ENCODE measurements around the gene IGFBP5. TPM values are rescaled to one million over a fixed set of nuclear protein-coding genes. Genes with fewer than 3 reads are reported as not detected.

The IGFBP5 gene
- total RNA-seq, 1 experiment from 2014 or later, result 3.9 TPM

- H3K27ac ChIP-seq (ENCODE audit: low read depth, low read length), result no peak overlapping the region
- DNase-seq (ENCODE audit: low read depth, low spot score) (no peak), ATAC-seq (no peak)
- H3K4me3 ChIP-seq (replicated peaks in 1 of 2; ENCODE audit: low read depth in 1 of 2, low read length in 2 of 2), result no peak overlapping the region
- TF ChIP-seq RAD21 (IDR thresholded peaks at IDR 0.05; ENCODE audit: low read depth), result no peak
- no peak for TF ChIP-seq CEBPB (IDR thresholded peaks at IDR 0.05; ENCODE audit: low read depth)
- no peak for TF ChIP-seq CBX3 (IDR thresholded peaks at IDR 0.05; ENCODE audit: low read depth)
- TF ChIP-seq SP1 (IDR thresholded peaks at IDR 0.05; ENCODE audit: low read depth), result no peak
- TF ChIP-seq SRF (IDR thresholded peaks at IDR 0.05; ENCODE audit: low read depth), result no peak
- H3K9me2 ChIP-seq (ENCODE audit: insufficient read depth), result no peaks in the 10 kb centered on the region
- no peak overlapping the region for H2AFZ ChIP-seq (ENCODE audit: low read depth, low read length, poor library complexity, severe bottlenecking)
- H4K20me1 ChIP-seq (ENCODE audit: insufficient read depth), result no peaks in the 10 kb centered on the region
- ChIA-PET POLR2A (no interaction called here), CTCF (interaction anchor here (10.4 kb wide), 1 partner anchor 142 kb away, joined by 142 read pairs; no protein-coding TSS in a partner anchor), RAD21 (ENCODE audit: low non-redundant PET in 1 of 2, low total read pairs in 2 of 2, uncharacterized antibody in 2 of 2, unreplicated experiment in 2 of 2) (no interaction called here)
- H3K9me3 ChIP-seq (ENCODE audit: control insufficient read depth in 1 of 2, insufficient read depth in 1 of 2, low read depth in 1 of 2, low read length in 2 of 2), result no peaks in the 10 kb centered on the region
- no peak overlapping the region for H3K4me2 ChIP-seq (ENCODE audit: low read length)
- no peaks in the 10 kb centered on the region for H3K79me2 ChIP-seq (ENCODE audit: insufficient read depth, low read length)
- no peaks in the 10 kb centered on the region for H3K27me3 ChIP-seq (ENCODE audit: insufficient read depth, low read length)
- no peaks in the 10 kb centered on the region for H3K4me1 ChIP-seq (ENCODE audit: control insufficient read depth in 1 of 2, insufficient read depth in 2 of 2, low read length in 2 of 2)
- no TSS peak for BruUV-seq (replicated peaks)
- intact Hi-C loops (cut with micrococcal nuclease), result loop anchor here (10.0 kb wide), 1 partner anchor 626 kb away; no protein-coding TSS in a partner anchor
- H3K9ac ChIP-seq (ENCODE audit: low read length), result no peak overlapping the region
- H3K36me3 ChIP-seq (ENCODE audit: control insufficient read depth in 1 of 2, insufficient read depth in 2 of 2, low read length in 2 of 2), result peaks cover 0 to 6% of the 10 kb centered on the region in 2 experiments; a peak in 1 of 4 replicates
These were observed 34.9 kb downstream of the IGFBP5 start for GRCh38 chr2:216660496-216660895.

DNA sequence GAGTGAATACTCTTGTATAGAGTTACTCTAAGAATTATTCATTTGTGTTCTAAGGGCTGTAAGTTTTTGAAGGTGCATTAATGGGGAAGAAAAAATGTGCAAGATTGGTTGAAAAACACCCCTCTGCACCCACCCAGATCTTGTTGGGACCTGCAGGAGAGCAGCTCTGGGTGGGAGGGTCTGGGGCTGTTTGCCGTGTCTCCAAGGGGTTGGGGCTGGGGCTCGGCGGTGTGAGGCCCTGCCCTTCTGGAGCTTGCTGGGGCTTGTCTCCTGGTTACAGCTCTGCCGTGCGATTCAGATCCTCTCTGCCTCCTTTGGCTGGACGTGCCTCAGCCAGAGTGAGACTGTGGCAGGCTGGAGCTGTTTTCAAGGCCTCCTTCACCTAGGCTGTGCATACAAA lies 36.1 kb downstream of the IGFBP5 start:
- no peak for ATAC-seq
- no TSS peak for BruUV-seq (replicated peaks)
- intact Hi-C loops (cut with micrococcal nuclease), result no loop called here
- Histone ChIP-seq H4K20me1 (ENCODE audit: insufficient read depth) (no peaks in the 10 kb centered on the region), H3K4me3 (replicated peaks in 1 of 2; ENCODE audit: low read depth in 1 of 2, low read length in 2 of 2) (no peak overlapping the region), H2AFZ (ENCODE audit: low read depth, low read length, poor library complexity, severe bottlenecking) (no peak overlapping the region), H3K79me2 (ENCODE audit: insufficient read depth, low read length) (peaks cover 1% of the 10 kb centered on the region; the same call in 1 of the 2 replicates), H3K9ac (ENCODE audit: low read length) (no peak overlapping the region), H3K4me1 (ENCODE audit: control insufficient read depth in 1 of 2, insufficient read depth in 2 of 2, low read length in 2 of 2) (no peaks in the 10 kb centered on the region), H3K9me2 (ENCODE audit: insufficient read depth) (no peaks in the 10 kb centered on the region), H3K9me3 (ENCODE audit: control insufficient read depth in 1 of 2, insufficient read depth in 1 of 2, low read depth in 1 of 2, low read length in 2 of 2) (no peaks in the 10 kb centered on the region), H3K27me3 (ENCODE audit: insufficient read depth, low read length) (no peaks in the 10 kb centered on the region), H3K36me3 (ENCODE audit: control insufficient read depth in 1 of 2, insufficient read depth in 2 of 2, low read length in 2 of 2) (peaks cover 0 to 6% of the 10 kb centered on the region in 2 experiments; a peak in 1 of 4 replicates), H3K4me2 (ENCODE audit: low read length) (no peak overlapping the region), H3K27ac (ENCODE audit: low read depth, low read length) (no peak overlapping the region)
- no peak for DNase-seq (ENCODE audit: low read depth, low spot score)
- ChIA-PET CTCF (no interaction called here), POLR2A (no interaction called here), RAD21 (ENCODE audit: low non-redundant PET in 1 of 2, low total read pairs in 2 of 2, uncharacterized antibody in 2 of 2, unreplicated experiment in 2 of 2) (no interaction called here)
- TF ChIP-seq EZH2phosphoT487 (IDR thresholded peaks at IDR 0.05; ENCODE audit: borderline replicate concordance), result no peak
- no peak for TF ChIP-seq ZBTB33 (IDR thresholded peaks at IDR 0.05; ENCODE audit: extremely low read depth, insufficient replicate concordance, low read length)
- no peak for TF ChIP-seq ZFX (IDR thresholded peaks at IDR 0.05)
- no peak for TF ChIP-seq SP1 (IDR thresholded peaks at IDR 0.05; ENCODE audit: low read depth)
- no peak for TF ChIP-seq JUND (IDR thresholded peaks at IDR 0.05)
- no peak for TF ChIP-seq CEBPB (IDR thresholded peaks at IDR 0.05; ENCODE audit: low read depth)
